H4 (cell line): ENCODE measurements around the gene C2orf92. TPM values are rescaled to one million over a fixed set of nuclear protein-coding genes. Genes with fewer than 3 reads are reported as not detected.
A peak's percentile ranks its signal among the peaks of the same experiment; 100 is the strongest.
"Not testable (repeated sequence)": the region's sequence is repeated elsewhere in the genome, so short reads cannot be mapped to it uniquely, and the experiment has no call there.

Source experiments
- DNase-seq: peaks from one replicate; pipeline ENCODE4 v3.0.0-alpha.2; 2015; ENCODE audit warnings: low spot score
- total RNA-seq: library from RNA; depleted of rRNA; stranded (reverse); fragments of >200 nt; shearing (Covaris generic); gene quantifications from 2 replicates; pipeline ENCODE4 v1.2.3, GENCODE V29; 2014

C2orf92 gene
- total RNA-seq, 1 experiment from 2014 or later, result 1.6 TPM

DNA sequence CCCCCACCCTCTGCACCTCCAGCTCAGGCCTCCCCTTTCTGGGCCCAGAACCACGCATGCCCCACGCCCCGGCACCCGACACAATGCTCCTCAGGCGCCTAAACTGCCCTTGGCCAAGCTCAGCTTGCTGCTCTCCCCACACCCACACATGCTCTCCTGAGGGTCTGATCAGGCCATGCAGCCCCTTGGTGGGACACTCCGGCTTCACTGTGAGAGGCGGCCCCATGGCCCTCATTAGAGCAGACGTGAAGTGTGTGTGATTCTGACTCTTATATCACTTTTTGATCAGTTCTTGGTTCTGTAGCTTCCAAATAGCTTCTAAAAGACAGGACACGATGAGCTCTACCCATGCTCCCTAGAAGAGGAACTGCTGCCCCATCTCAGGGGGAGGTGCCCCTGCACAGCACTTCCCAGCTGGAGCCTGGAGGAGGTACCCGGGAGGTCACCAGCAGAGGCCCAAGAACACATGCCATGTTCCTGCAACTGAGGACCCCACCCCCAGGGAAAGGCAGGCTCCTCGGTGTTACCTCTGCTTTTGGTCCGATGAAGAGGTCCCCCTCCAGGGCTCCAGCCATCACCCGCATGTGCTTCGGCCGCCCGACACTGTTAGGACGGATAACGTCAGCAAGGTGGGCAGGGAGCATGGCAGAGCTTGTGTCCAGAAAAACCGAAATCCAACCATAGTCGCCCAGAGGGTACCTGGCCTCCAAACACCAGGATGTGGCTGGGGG, 9.3 kb upstream of the C2orf92 start:
- DNase-seq, result no peak

GRCh38 chr2:97660775-97661389, 8.6 kb upstream of the C2orf92 start:
- DNase-seq, result no peak

DNA sequence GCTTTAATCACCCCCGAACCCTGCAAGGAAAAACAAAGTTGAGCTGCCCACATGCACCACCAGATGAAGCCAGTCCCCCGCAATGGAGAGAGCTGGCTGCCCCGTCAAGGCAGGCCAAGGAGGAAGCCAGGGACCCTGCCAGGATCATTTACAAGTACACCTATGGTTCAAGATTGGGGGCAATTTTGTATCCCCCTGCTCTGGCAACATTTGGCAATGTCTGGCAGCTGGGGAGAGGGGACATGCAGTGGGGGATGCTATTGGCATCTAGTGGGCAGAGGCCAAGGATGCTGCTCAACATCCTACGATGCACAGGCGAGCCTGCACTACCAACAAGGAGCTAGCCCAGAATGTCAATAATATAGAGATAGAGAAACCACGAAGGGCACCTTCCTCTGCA, 7.6 kb upstream of the C2orf92 start:
- no peak for DNase-seq

DNA sequence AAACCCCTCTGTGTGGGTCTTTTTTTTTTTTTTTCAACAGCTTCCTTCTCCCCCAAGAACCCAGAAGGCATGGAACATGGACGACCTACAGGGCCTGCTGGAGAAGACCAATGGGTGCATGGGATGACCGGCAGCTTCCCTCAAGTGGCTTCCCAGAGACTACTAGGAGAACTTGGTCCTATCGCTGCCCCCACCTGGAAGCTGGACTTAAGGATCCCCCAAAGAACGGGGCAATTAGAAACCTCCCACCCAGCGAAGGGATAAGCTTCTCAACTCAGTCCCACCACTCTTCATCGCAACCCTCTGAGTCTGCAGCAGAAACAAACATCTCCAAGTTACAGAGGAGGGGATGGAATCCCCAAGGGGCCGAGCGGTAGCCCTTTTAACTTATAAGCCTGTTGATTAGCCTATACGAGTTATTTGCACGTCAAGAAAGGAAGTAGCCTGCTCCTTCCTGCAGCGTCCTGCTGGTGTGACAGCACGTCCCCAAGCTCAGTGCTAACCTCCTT, 7.1 kb upstream of the C2orf92 start:
- DNase-seq, result no peak

GRCh38 chr2:97662895-97663625, 6.5 kb upstream of the C2orf92 start:
- DNase-seq, result peak; percentile 61

DNA sequence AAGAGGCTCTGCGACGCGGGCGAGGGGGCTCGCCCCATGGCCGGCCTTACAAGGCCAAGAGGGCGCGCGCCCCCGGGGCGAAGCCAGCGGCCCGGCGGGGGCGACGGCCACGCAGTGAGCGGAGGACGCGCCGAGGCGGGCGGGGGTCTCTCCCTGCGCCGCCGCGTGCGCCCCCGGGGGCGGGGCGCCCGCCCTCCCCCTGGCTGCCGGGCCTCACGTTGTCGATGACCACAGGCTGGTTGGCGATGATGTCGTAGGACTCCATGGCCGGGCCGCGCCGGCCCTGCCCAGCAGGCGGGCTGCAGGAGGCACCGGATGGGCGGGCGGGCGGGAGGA, 5.9 kb upstream of the C2orf92 start:
- DNase-seq, result no peak

GRCh38 chr2:97663962-97664635, 5.4 kb upstream of the C2orf92 start, which contains the start of gene ACTR1B:
TSS of gene ACTR1B (minus strand) at chr2:97664044. CDS start at chr2:97663890, 154 bp downstream.
- peak; percentile 98 for DNase-seq

DNA sequence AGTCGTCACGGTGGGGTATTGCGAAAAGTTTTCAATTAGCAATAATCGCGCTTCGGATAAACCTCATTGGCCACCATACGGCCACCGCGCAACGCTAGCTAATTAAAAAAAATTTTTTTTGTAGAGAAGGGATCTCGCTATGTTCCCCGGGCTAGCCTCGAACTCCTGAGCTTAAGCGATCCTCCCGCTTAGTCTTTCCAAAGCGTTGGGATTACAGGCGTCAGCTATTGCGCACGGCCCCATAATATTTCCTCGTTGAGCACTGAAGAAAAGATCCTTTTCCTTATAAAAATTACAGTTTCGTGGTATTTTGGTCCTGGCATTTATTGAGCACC, 4.9 kb upstream of the C2orf92 start:
- no peak for DNase-seq

GRCh38 chr2:97670471-97670870, 958 bp downstream of the C2orf92 start:
- DNase-seq, result no peak

GRCh38 chr2:97671526-97671925, 2.0 kb downstream of the C2orf92 start:
- DNase-seq, result no peak

DNA sequence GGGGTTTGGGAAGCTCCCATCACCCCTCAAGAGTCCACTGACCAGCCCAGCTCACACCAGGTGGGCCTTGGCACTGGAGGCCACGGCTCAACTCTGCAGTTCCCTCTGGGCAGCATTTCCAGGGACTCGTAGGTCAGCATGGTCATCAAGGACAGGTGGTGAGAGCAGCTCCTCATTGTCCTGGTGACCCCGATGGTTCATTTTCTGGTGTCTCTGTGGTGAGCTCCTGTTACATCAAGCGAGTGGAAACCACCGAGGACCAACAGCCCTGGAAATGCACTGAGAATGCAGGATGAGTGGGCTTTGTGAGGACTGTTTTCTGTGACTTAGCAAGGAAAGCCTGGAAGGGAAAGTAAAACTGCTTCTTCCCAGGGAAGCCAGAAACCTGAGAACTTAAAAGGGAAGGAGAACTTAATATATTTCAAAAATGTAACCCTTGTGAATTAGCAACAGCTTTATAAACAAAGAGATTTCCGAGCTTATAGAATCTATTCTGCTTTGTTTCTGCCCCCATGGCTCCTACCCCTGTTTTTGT, 3.2 kb downstream of the C2orf92 start:
- not testable (repeated sequence) for DNase-seq

GRCh38 chr2:97673182-97673914, 3.8 kb downstream of the C2orf92 start:
- no peak for DNase-seq

DNA sequence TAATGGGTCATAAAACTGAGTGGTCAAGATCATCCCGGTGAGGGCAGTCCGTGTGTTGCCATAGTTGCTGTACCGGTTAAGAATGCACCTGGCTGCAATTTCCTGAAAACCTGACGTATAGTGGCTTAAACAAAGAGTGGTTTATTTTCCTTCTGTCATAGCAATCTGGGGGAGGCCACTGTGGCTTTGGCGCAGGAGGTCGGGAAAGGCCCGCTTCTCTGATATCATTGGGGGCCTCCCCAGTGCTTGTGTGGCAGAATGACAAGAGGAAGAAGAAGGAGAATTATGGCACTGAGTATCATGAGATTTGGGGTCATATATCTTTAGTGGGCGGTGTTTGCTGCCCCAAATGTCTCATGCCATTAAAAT, 4.4 kb downstream of the C2orf92 start:
- DNase-seq, result no peak

DNA sequence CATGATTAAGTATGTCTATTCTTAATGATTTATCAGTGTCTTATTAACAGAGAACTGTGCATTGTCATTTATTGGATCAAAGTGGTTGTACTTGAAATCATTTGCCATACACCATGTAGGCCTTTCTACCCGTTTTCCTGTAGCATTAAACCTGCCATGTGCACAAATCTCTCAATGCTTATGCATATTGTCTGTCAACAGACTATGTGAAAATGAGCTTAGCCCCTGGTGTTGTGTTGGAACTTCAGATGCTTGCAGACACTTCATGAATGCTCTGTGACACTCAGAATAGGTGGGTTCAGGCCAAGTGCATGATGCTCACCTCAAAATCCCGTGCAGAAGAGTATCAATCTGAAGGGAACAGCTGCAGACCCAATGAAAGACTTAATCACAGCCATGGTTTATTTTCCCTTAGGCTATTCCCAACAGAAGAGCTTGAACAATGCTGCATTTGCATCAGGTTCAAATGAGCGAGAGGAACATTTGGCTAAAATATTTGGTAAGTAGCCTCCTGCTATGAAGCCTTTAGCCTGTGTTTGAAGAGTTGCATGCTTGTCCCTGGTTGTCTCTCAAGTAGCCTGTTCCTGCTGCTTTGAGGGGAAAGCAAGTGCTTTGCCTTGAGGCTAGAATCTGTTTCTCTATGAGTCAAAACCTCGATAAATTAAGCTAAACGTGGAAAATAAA, 6.1 kb downstream of the C2orf92 start:
- DNase-seq, result no peak

DNA sequence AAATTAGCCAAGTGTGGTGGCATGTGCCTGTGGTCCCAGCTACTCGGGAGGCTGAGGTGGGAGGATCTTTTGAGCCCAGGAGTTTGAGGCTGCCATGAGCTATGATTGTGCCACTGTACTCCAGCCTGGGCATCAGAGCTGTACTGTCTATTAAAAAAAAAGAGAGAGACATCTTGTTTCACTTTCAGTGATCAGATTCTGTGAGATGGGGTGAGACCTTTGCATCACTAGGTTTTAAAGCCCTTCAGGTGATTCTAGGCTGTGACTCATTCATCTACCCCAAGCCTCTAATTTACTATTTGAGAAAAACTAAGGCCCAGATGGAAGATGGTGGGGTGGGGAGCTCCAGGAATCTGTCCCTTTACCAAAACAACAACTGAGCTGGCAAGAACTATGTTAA, 7.1 kb downstream of the C2orf92 start:
- no peak for DNase-seq

DNA sequence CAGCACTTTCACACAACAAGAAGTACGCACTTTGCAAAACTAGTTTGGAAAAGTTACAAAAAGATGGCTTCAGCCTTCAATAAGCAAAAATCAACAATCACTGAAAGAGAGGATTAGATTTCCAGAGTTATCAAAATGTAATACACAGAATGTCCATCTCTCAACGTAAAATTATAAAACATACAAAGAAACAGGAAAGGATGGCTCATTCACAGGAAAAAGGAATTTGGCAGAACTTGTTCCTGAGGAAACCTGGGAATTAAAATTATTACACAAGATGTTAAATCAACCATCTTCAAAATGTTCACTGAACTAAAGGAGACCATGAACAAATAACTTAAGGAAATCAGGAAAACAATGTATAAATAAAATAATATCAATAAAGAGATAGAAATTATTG, 8.0 kb downstream of the C2orf92 start:
- DNase-seq, result no peak

DNA sequence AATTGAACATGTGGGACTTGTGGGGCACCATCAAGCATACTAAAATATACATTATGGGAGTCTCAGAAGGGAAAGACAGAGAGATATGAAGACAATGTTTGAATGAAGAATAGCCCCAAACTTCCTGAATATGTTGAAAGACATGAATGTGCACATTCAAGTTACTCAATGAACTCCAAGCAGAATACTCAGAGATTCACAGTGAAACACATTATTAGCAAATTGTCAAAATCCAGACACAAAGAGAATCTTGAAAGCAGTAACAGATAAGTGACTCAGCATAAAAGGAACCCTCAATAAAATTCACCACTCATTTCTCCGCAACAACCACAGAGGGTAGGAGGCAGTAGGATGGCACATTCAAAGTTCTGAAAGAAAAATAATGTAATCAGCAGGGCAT, 8.8 kb downstream of the C2orf92 start:
- DNase-seq, result no peak

DNA sequence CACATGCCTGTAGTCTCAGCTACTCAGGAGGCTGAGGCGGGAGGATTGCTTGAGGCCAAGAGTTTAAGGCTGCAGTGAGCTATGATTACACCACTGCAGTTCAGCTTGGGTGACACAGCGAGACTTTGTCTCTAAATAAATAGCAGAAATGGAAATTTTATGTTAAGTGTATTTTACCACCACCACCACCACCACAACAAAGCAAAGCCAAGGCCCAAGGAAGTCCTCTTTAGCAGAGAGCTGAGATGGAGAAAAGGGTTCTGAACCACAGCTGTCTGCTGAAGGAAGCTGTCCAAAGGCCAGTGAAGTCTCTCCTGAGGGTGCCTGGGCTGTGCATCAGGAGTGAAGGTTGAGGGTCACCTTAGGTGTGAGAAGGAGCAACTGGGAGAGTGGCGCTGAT, 17.7 kb downstream of the C2orf92 start:
- DNase-seq, result not testable (repeated sequence)

DNA sequence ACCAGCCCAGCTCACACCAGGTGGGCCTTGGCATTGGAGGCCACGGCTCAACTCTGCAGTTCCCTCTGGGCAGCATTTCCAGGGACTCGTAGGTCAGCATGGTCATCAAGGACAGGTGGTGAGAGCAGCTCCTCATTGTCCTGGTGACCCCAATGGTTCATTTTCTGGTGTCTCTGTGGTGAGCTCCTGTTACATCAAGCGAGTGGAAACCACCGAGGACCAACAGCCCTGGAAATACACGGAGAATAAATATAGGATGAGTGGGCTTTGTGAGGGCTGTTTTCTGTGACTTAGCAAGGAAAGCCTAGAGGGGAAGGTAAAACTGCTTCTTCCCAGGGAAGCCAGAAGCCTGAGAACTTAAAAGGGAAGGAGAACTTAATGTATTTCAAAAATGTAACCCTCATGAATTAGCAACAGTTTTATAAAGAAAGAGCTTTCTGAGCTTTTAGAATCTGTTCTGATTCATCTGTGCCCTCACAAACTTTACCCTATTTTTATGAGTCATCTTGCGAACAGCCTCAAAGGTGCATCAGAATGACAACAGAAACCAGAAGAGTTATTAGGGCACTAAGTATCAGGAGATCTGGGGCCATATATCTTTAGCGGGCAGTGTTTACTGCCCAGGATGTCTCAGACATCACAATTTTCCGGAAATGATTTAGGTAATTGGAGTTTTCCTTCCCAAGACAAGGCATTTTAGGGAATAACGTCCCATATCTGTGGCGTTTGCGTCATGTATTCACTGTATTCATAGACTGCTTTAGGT, 18.7 kb downstream of the C2orf92 start:
- DNase-seq, result no peak

- no peak for DNase-seq
Observed at GRCh38 chr2:97691166-97691565, 21.7 kb downstream of the C2orf92 start.
